NCI-H2107 (cell line): ENCODE measurements around the gene GXYLT1.
"Not testable (repeated sequence)": the region's sequence is repeated elsewhere in the genome, so short reads cannot be mapped to it uniquely, and the experiment has no call there.

Experiments
- DNase-seq: peaks from one replicate; lab custom pipeline; 2025; lab: John Stamatoyannopoulos, UW

Gene GXYLT1

DNA sequence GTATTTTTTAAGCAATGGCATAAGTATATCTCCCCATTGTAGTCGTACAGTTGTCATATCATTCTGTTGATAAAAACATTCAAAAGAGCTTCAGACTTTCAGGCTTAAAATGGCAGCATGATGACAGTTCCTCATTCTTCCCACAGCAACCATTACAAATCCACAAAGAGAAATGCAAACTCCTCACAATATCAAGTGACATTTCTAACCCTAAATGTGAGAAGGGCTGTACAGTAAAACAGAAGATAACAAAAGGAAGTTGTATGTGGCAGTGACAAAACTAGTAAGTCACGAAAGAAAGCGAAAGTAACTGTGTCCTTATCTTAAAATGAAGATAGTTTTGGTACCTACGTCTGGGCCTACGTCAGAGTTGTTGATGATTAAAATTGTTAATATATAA, 46.7 kb downstream of the GXYLT1 start:
- DNase-seq, result no peak

DNA sequence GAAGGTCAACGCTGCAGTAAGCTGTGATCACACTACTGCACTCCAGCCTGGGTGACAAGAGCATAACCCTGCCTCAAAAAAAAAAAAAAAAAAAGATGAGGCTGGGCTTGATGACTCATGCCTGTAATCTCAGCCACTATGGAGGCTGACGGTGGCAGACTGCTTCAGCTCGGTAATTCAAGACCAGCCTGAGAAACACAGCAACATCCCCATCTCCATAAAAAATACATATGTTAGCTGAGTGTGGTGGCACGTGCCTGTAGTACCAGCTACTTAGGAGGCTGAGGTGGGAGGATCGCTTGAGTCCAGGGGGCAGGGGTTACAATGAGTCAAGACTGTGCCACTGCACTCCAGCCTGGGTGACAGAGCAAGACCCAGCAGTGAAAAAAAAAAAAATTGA, 50.4 kb downstream of the GXYLT1 start:
- DNase-seq, result no peak

DNA sequence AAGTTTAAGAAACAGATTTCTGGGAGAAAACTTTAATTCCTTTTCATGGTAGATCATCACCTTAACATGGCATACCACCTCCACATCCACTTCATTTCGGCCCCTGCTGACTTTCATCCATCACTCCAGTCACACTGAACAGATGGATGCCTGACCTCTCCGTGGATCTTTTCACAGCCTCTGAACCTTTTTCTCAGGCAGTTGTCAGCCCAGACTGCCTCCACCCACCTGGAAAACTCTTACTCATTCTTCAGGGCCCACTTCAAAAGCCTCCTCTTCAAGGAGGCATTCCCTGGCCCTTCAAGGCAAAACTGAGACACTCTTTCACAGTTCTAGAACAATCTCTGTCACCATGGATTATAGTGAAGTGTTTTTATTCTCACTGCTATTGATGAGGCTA, 52.9 kb downstream of the GXYLT1 start:
- DNase-seq, result no peak

DNA sequence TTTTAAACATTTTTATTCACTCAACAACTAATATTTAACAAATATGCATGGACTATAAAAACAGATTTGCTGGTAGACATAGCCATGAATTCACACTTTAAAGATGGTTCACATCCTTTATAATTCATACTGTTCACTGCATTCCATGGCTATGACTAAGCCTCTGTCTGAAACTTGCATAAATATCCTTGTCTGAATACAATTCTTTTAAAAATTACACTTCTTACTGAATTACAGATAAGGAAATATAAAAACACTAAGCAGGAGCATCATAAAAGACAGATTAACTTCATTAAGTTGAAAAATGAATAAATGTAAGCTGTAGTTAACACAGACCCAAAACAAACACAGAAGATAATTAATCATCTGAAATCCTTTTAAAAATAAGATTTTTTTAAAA, 53.8 kb downstream of the GXYLT1 start:
- no peak for DNase-seq

DNA sequence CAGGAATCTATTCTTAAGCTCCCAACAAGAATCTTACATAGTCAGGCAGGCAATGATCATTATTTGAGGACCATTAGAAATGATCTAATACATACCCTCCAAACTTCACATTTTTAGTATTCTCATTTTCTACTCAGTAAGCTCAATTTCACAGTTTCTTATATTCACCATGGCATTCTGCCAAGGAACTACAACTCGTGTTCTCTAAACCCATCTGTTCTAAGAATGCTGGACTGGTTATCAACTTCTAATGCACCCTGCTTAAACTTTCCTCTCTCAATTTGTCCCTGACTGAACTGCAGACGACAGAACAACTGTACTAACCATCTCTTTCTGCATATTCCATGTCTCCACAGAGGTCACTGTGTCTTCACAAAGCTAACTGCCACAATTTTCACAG, 58.6 kb downstream of the GXYLT1 start:
- no peak for DNase-seq

DNA sequence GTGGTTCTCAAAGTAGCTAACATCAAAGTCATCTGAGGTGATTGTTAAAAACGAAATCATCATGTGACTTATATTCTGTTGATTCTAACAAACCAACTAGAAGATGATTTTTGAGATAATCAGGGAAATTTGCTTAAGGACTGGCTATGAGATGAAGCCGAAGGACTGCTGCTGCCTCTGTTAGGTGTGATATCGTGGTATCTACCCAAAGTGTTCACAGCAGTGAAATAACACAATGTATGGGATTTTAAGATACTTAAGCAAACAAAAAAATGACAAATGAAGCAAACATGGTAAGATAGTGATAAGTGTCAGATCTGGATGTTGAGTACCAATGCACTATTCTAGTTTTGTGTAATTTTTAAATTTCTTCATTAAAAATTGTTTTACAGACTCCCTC, 59.1 kb downstream of the GXYLT1 start:
- no peak for DNase-seq

DNA sequence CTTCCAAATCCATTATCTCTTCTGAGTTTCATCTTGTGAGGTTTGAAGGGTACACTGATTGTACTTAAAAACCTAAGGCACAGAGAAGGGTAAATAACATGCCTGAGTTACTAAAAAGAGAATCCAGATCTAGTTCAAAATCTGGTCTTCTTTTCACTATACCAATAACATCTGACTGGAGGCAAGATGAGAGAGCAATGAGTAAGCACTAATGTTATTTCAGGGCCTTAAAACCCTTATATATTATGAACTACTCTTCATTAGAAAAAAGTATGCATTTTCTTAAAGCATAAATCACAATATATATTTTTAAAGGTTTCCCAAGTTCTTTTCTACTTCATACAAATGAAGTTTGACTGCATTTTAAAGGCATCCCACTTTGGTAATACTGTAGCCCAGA, 60.2 kb downstream of the GXYLT1 start:
- no peak for DNase-seq

DNA sequence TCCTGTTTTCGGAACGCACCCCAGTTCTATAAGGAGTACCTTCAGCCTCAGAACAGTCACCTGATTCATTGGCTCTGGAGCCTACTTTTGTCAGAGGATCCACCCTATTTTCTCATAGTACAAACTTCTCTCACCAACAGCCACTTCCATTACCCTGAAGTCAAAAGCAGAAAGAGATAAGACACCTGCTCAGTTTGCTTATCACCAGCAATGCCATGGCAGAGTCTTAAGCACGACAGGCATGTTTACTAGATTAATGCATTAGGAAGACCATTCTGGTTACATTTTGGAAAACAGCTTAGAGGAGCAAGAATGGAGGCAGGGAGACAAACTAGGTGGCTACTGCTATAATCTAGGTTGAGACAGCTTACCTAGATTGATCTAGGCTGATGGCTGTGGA, 67.7 kb downstream of the GXYLT1 start:
- DNase-seq, result no peak

DNA sequence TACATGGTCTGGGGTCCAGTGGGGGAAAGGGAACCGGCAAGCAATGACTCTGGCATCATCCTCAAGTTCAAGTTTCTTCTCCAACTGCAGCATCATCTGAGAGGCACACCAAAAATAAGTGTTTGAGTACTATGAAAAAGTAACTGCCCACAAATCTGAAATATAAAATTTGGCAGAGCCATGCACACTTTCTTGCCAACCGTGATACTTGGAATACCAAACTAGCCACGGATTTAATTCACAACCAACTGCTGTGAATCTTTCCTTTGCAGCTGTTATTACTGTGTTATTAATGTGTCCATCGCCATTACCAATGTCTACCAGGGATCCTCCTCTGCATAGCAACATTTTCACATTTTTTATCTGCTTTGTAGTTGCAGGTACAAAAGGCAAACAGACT, 74.6 kb downstream of the GXYLT1 start:
- DNase-seq, result no peak

DNA sequence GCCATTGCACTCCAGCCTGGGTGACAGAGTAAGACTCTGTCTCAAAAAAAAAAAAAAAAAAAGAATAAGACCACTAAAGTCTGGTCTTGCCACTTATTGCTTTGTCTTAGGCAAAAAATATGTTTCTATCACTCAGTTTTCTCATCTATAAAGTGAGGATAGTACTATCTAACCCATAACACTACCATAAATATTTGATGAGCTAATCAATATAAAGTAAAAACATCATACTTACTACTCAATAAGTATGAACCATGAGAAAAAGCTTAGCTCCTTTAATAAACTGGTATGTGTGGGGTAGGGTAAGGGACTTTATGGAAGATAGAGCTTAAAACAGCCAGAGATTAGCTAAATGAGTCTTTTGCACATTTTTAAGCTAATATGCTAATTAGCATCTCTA, 85.5 kb downstream of the GXYLT1 start:
- no peak for DNase-seq

DNA sequence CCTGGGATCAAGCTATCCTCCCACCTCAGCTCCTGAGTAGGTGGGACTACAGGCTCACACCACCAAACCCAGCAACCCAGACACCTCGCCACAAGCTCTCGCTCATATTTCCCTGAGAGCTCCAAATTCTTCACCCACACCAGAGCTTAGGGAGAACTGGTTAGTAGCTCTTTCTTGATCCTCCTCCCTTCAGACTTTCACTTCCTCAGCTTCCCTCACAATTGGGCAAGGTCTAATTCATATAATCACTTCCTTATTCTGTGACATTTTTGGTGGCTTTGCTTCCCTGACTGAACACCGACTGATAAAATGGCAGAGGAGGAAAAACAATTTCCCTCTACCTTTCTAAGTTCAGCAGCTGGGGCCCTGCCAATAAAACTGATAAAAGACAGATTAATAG, 88.5 kb downstream of the GXYLT1 start:
- no peak for DNase-seq

DNA sequence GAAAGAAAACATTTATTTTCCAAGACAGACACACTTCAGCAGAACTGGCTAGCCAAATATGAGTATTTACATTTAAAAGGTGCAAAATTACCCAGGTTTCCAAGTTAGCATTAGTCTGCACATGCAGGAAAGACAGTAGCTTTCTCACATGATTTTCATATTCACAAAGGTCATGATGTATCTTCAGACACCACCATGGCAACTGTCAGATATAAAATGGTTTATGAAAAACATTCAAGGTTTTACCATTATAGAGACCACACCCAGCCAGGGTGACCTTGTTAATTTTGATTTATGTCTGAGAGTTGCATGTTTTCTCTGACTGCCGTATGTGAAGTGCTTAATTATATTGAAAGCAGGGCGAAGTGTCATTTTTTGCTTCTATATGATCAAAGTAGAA, 91.2 kb downstream of the GXYLT1 start:
- DNase-seq, result no peak

DNA sequence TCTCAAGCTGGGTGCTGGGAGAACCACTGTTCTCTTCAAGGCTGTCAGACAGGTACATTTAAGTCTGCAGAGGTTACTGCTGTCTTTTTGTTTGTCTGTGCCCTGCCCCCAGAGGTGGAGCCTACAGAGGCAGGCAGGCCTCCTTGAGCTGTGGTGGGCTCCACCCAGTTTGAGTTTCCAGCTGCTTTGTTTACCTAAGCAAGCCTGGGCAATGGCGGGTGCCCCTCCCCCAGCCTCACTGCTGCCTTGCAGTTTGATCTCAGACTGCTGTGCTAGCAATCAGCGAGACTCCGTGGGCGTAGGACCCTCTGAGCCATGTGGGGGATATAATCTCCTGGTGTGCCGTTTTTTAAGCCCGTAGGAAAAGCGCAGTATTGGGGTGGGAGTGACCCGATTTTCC, 95.7 kb downstream of the GXYLT1 start:
- DNase-seq, result not testable (repeated sequence)

DNA sequence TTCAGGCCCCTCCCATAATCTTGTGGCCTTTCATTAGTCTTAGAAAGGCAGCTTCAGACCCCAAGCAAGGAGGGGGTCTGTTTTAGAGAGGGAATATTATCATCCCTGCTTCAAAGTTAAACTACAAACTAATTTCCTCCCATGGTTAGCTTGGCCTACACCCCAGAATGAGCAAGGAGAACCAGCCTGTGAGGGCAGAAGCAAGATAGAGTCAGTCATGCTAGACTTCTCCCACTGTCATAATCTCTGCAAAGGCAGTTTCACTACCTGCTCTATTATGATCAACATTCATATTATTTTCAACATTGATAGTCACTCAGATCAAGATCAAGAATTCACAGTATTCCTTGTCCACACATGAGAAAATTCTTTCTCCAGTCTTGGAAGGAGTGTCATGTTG, 105.1 kb downstream of the GXYLT1 start:
- no peak for DNase-seq

DNA sequence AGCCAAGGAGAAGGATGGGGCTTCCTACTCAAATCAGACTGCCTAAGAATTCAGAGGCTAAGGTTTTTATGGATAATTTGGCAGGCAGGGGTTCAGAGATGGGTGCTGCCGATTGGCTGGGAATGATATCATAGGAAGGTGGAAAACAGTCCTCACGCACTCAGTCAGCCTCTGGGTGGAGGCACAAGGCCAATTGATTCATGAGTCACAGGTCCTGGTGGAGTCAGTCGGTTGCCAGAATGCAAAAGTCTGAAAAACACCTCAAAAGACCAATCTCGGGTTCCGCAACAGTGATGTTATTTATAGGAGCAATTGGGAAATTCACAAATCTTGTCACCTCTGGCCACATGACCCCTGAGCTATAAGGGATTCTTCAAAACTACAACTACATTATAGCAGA, 105.5 kb downstream of the GXYLT1 start:
- DNase-seq, result no peak

DNA sequence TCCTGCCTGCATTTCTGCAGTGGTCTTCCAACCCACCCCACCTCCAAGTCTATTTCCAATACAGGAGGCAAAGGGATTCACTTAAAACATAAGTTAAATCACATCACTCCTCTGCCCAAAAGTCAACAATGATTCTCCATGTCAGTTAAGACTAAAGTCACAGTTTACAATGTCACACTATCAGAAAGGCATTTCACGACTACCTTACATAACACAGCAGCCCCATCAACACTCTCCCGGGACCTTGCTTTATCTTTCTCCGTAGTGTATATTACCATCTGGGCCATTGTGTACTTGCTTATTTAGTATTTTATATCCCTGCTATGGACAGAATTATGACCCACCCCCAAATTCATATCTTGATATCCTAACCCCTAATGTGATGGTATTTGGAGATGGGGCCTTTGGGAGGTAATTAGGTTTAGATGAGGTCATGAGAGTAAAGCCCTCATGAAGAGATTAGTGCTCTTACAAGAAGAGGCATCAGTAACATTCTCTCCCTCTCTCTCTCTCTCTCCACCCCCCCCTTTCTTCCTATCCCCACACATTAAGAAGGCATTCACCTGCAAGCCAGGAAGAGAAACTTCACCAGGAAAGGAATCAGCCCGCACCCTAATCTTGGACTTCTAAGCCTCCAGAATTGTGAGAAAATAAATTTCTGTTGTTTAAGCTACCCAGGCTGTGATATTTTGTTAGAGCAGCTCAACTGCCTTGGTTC, 112.7 kb downstream of the GXYLT1 start:
- no peak for DNase-seq
